ENCODE measurements around the gene PHF3. TPM values are rescaled to one million over a fixed set of nuclear protein-coding genes. Genes with fewer than 3 reads are reported as not detected.
"Not testable (repeated sequence)": the region's sequence is repeated elsewhere in the genome, so short reads cannot be mapped to it uniquely, and the experiment has no call there.

Gene PHF3
- total and polyA plus RNA-seq, 8 donors: 5.4 to 42.9 (median 31.2) TPM

- no peak for TF ChIP-seq CTCF (IDR thresholded peaks at IDR 0.05)
- H3K4me1 ChIP-seq: no peaks in the 10 kb centered on the region
- H3K9me3 ChIP-seq: no peaks in the 10 kb centered on the region
- FAIRE-seq (no peak), DNase-seq (no peak), ATAC-seq (no peak)
- no peak overlapping the region for H3K27ac ChIP-seq
- intact Hi-C loops (cut with DNase I): no loop called here
- H3K27me3 ChIP-seq: no peaks in the 10 kb centered on the region
- no peaks in the 10 kb centered on the region for H3K36me3 ChIP-seq
- 83% methylated on average over 3 of the region's 3 CpGs for WGBS, 2 donors
- no peak overlapping the region for H3K4me3 ChIP-seq
These were observed 99.3 kb downstream of the PHF3 start for GRCh38 chr6:63734923-63735322.

- H3K27ac ChIP-seq; intact Hi-C loops (cut with DNase I); ATAC-seq; H3K27me3 ChIP-seq; H3K4me1 ChIP-seq; H3K4me3 ChIP-seq; H3K36me3 ChIP-seq; FAIRE-seq; DNase-seq; H3K9me3 ChIP-seq: not testable (repeated sequence)
- WGBS, 2 donors: 97 to 100% methylated on average over 2 of the region's 2 CpGs
These were observed 102.6 kb downstream of the PHF3 start for GRCh38 chr6:63738190-63738589.

- Histone ChIP-seq H3K36me3 (no peaks in the 10 kb centered on the region), H3K4me1 (peaks cover 0 to 5% (median 0%) of the 10 kb centered on the region in 3 donors), H3K4me3 (no peak overlapping the region), H3K27me3 (no peaks in the 10 kb centered on the region), H3K9me3 (no peaks in the 10 kb centered on the region), H3K27ac (no peak overlapping the region)
- WGBS, 2 donors: 4 to 8% methylated on average over 1 of the region's 1 CpG
- TF ChIP-seq CTCF (IDR thresholded peaks at IDR 0.05): no peak
- FAIRE-seq: no peak
- ATAC-seq: peak in 1 of 4 donors; percentile 24
- intact Hi-C loops (cut with DNase I): no loop called here
- no peak for DNase-seq
These were observed 103.6 kb downstream of the PHF3 start for GRCh38 chr6:63739094-63739687.

GRCh38 chr6:63740709-63741108, 105.1 kb downstream of the PHF3 start:
- H3K27ac ChIP-seq: no peak overlapping the region
- FAIRE-seq (no peak), DNase-seq (no peak), ATAC-seq (peak in 2 of 4 donors; percentile 40 to 72)
- no peaks in the 10 kb centered on the region for H3K9me3 ChIP-seq
- no peaks in the 10 kb centered on the region for H3K36me3 ChIP-seq
- 27 to 29% methylated on average over 2 of the region's 2 CpGs for WGBS, 2 donors
- H3K4me3 ChIP-seq: no peak overlapping the region
- intact Hi-C loops (cut with DNase I): no loop called here
- no peaks in the 10 kb centered on the region for H3K27me3 ChIP-seq
- TF ChIP-seq CTCF (IDR thresholded peaks at IDR 0.05): no peak
- H3K4me1 ChIP-seq: peaks cover 0 to 5% (median 0%) of the 10 kb centered on the region in 3 donors

- FAIRE-seq (no peak), ATAC-seq (peak in 3 of 4 donors; percentile 56 to 76 (median 56)), DNase-seq (peak in 1 of 6 donors; percentile 39)
- Histone ChIP-seq H3K36me3 (no peaks in the 10 kb centered on the region), H3K27ac (no peak overlapping the region), H3K4me1 (peaks cover 0 to 5% (median 0%) of the 10 kb centered on the region in 3 donors), H3K4me3 (no peak overlapping the region), H3K9me3 (no peaks in the 10 kb centered on the region), H3K27me3 (no peaks in the 10 kb centered on the region)
- intact Hi-C loops (cut with DNase I): no loop called here
- no peak for TF ChIP-seq CTCF (IDR thresholded peaks at IDR 0.05)
These were observed 106.5 kb downstream of the PHF3 start for GRCh38 chr6:63742060-63742459.

All from pancreas (tissue), 10 donors.